ENCODE data around the gene TCF4. TPM values are rescaled to one million over a fixed set of nuclear protein-coding genes. Genes with fewer than 3 reads are reported as not detected.

TCF4 gene
- total RNA-seq, 1 donor from 2014 or later: 69.9 TPM

GRCh38 chr18:55515214-55515613, 72.8 kb downstream of the TCF4 start:
- intact Hi-C loops (cut with DNase I): loop anchor here (10.0 kb wide), 1 partner anchor 280 kb away; no protein-coding TSS in a partner anchor
- no peak for DNase-seq (ENCODE audit: low spot score)

GRCh38 chr18:55513161-55513560, 74.8 kb downstream of the TCF4 start:
- intact Hi-C loops (cut with DNase I): loop anchor here (5.0 to 10.0 kb wide), 4 partner anchors 74 to 278 kb away; partner anchors contain the start of gene TCF4
- DNase-seq (ENCODE audit: low spot score): no peak

- DNase-seq (ENCODE audit: low spot score): no peak
- intact Hi-C loops (cut with DNase I): loop anchor here (5.0 to 10.0 kb wide), 4 partner anchors 76 to 276 kb away; partner anchors contain the start of gene TCF4
Measured at GRCh38 chr18:55511277-55511676, 76.7 kb downstream of the TCF4 start.

GRCh38 chr18:55510809-55511208, 77.2 kb downstream of the TCF4 start:
- DNase-seq (ENCODE audit: low spot score): no peak
- intact Hi-C loops (cut with DNase I): loop anchor here (5.0 to 10.0 kb wide), 4 partner anchors 76 to 276 kb away; partner anchors contain the start of gene TCF4

- intact Hi-C loops (cut with DNase I): loop anchor here (5.0 to 10.0 kb wide), 5 partner anchors 78 to 275 kb away; partner anchors contain the start of gene TCF4
- DNase-seq (ENCODE audit: low spot score): no peak
Measured at GRCh38 chr18:55509631-55510324, 78.2 kb downstream of the TCF4 start.

- no peak for DNase-seq (ENCODE audit: low spot score)
- intact Hi-C loops (cut with DNase I): loop anchor here (10.0 kb wide), 1 partner anchor 184 kb away; no protein-coding TSS in a partner anchor
Measured at GRCh38 chr18:55508651-55509050, 79.3 kb downstream of the TCF4 start.

- intact Hi-C loops (cut with DNase I): loop anchor here (10.0 kb wide), 1 partner anchor 181 kb away; no protein-coding TSS in a partner anchor
- DNase-seq (ENCODE audit: low spot score): no peak
Measured at GRCh38 chr18:55506074-55506473, 81.9 kb downstream of the TCF4 start.

- no peak for DNase-seq (ENCODE audit: low spot score)
- intact Hi-C loops (cut with DNase I): loop anchor here (10.0 kb wide), 1 partner anchor 180 kb away; no protein-coding TSS in a partner anchor
Measured at GRCh38 chr18:55504808-55505207, 83.2 kb downstream of the TCF4 start.

GRCh38 chr18:55503167-55503820, 84.7 kb downstream of the TCF4 start:
- intact Hi-C loops (cut with DNase I): loop anchor here (10.0 kb wide), 1 partner anchor 178 kb away; no protein-coding TSS in a partner anchor
- DNase-seq (ENCODE audit: low spot score): no peak

- intact Hi-C loops (cut with DNase I): loop anchor here (10.0 kb wide), 1 partner anchor 177 kb away; no protein-coding TSS in a partner anchor
- no peak for DNase-seq (ENCODE audit: low spot score)
Measured at GRCh38 chr18:55501982-55502710, 85.8 kb downstream of the TCF4 start.

GRCh38 chr18:55501579-55501978, 86.4 kb downstream of the TCF4 start:
- intact Hi-C loops (cut with DNase I): loop anchor here (10.0 kb wide), 1 partner anchor 177 kb away; no protein-coding TSS in a partner anchor
- DNase-seq (ENCODE audit: low spot score): no peak

GRCh38 chr18:55500316-55501086, 87.5 kb downstream of the TCF4 start:
- no peak for DNase-seq (ENCODE audit: low spot score)
- intact Hi-C loops (cut with DNase I): loop anchor here (10.0 kb wide), 1 partner anchor 176 kb away; no protein-coding TSS in a partner anchor

GRCh38 chr18:55499526-55499925, 88.5 kb downstream of the TCF4 start:
- no peak for DNase-seq (ENCODE audit: low spot score)
- intact Hi-C loops (cut with DNase I): no loop called here

- intact Hi-C loops (cut with DNase I): no loop called here
- DNase-seq (ENCODE audit: low spot score): no peak
Measured at GRCh38 chr18:55497825-55498403, 90.1 kb downstream of the TCF4 start.

- intact Hi-C loops (cut with DNase I): no loop called here
- no peak for DNase-seq (ENCODE audit: low spot score)
Measured at GRCh38 chr18:55494899-55495298, 93.1 kb downstream of the TCF4 start.

- intact Hi-C loops (cut with DNase I): no loop called here
- no peak for DNase-seq (ENCODE audit: low spot score)
Measured at GRCh38 chr18:55494441-55494840, 93.6 kb downstream of the TCF4 start.

GRCh38 chr18:55491616-55492015, 96.4 kb downstream of the TCF4 start:
- intact Hi-C loops (cut with DNase I): no loop called here
- no peak for DNase-seq (ENCODE audit: low spot score)

All from cardiac septum (tissue), 1 donor.